Myocyte (in vitro differentiated cells): ENCODE measurements around the gene UNC5C. TPM values are rescaled to one million over a fixed set of nuclear protein-coding genes. Genes with fewer than 3 reads are reported as not detected.
"Not testable (repeated sequence)": the region's sequence is repeated elsewhere in the genome, so short reads cannot be mapped to it uniquely, and the experiment has no call there.

Source experiments
- DNase-seq: peaks from one replicate; pipeline ENCODE4 v3.0.0-alpha.2; 2012; ENCODE audit warnings: low read depth
- total RNA-seq: library from RNA; depleted of rRNA; stranded (reverse); fragments of >200 nt; gene quantifications from 2 replicates; pipeline ENCODE4 v1.2.3, GENCODE V29; 2014

The UNC5C gene
- total RNA-seq, 1 donor from 2014 or later, result 0.35 TPM

DNA sequence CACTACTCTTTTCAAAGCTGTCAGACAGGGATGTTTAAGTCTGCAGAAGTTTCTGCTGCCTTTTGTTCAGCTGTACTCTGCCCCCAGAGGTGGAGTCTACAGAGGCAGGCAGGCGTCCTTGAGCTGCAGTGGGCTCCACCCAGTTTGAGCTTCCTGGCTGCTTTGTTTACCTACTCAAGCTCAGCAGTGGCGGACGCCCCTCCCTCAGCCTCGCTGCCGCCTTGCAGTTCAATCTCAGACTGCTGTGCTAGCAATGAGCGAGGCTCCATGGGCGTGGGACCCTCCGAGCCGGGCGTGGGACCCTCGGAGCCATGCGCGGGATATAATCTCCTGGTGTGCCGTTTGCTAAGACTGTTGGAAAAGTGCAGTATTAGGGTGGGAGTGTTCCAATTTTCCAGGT, 409.3 kb downstream of the UNC5C start:
- not testable (repeated sequence) for DNase-seq

DNA sequence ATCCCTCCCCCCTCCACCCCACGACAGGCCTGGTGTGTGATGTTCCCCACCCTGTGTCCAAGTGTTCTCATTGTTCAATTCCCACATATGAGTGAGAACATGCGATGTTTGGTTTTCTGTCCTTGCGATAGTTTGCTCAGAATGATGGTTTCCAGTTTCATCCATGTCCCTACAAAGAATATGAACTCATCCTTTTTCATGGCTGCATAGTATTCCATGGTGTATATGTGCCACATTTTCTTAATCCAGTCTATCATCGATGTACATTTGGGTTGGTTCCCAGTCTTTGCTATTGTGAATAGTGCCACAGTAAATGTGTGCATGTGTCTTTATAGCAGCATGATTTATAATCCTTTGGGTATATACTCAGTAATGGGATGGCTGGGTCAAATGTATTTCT, 414.8 kb downstream of the UNC5C start:
- DNase-seq, result not testable (repeated sequence)

DNA sequence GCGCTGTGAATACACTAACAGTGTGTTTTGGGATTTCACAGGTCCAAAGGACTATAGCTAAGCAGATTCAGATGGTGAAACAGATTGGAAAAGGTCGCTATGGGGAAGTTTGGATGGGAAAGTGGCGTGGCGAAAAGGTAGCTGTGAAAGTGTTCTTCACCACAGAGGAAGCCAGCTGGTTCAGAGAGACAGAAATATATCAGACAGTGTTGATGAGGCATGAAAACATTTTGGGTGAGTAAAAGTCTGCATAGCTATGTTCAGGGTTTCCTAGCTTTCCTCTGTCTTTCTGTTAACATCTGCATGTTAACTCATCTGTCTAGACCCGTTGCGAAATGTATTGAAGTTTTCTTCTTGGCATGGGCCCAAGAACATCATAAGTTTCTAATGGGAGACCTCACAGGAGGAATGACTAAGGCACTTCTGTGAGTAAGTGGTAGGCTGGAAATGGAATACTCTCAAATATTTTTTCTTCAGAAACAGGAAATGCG, 418.9 kb downstream of the UNC5C start:
- DNase-seq, result peak; percentile 93

DNA sequence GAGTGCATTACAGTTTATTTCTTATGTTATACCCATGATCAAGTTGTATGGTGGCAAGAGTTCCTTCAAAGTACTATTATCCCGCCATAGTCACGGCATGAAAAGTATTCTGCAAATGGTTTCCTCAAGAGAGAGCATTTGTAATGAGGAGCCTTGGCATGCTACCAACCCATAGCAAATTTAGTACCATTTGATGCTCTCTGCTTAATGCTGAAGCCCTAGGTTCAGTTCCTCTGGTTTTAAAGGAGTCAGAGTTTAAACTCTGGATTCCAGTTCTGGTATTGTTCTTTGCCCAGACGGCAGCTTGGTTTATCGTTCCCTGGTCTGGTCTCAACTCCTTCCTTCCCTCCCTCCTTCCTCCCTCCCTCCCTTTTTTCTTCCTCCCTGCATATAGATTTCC, 419.7 kb downstream of the UNC5C start:
- DNase-seq, result no peak

DNA sequence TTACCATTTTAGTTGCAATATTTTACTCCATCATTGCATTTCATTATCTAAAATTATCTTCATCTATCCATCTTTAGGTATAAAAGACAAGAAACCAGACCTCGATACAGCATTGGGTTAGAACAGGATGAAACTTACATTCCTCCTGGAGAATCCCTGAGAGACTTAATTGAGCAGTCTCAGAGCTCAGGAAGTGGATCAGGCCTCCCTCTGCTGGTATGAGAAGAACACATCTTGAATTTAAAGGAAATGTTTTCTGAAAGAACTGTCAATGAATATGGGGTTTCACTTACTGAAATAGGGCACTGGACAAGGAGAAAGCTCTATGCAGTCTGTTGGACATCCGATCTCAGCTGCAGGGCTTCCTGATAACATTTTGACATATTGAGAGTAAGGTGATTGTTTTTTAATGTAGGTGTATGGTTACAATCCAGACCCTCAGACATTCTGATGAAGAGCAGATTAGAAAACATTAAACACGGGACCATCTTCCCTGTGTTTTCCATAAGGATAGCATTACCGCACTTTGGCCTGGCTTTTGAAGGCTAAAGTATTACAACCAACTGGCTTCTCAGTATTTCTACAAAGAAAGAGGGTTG, 423.8 kb downstream of the UNC5C start:
- peak; percentile 75 for DNase-seq

DNA sequence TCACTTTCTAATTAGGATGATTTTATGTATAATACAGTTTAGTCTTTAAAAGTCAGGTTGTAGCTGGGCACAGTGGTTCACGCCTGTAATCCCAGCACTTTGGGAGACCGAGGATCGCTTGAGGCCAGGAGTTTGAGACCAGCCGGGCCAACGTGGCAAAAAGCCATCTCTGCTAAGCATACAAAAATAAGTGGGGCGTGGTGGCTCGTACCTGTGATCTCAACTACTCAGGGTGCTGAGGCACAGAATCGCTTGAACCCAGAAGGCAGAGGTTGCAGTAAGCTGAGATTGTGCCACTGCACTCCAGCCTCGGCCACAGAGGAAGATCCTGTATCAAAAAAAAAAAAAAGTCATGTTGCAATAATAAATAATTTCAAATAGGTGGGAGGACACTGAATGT, 426.8 kb downstream of the UNC5C start:
- DNase-seq, result no peak

DNA sequence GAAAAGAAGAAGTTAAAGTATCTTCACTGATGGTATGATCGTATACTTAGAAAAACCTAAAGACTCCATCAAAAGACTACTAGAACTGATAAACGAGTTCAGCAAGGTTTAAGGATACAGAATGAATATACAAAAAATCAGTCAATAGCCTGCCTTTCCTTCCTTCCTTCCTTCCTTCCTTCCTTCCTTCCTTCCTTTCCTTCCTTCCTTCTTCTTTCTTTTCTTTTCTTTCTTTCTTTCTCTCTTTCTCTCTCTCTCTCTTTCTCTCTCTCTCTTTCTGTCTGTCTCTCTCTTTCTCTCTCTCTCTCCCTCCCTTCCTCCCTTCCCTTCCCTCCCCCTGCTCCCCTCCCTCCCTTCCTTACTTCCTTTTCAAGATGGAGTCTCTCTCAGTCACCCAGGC, 428.3 kb downstream of the UNC5C start:
- no peak for DNase-seq

DNA sequence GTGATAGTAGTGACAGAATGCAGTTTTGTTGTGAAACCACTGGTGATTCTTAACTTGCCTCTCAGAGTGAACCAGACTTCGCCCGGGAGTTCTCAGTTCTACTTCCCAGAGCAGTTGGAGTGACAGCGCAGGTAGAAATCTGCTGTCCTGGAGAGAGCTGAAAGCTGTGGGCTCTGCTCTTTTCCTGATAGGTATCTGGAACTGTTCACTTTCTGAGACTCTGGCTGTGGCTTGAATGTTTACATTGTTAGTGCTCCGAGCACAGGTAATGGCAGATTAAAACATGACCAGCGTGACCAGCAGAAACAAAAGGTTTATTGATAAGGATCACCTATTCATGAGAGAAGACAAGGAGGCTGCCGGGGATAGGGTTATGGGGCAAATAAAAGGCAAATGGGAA, 430.3 kb downstream of the UNC5C start:
- DNase-seq, result no peak

DNA sequence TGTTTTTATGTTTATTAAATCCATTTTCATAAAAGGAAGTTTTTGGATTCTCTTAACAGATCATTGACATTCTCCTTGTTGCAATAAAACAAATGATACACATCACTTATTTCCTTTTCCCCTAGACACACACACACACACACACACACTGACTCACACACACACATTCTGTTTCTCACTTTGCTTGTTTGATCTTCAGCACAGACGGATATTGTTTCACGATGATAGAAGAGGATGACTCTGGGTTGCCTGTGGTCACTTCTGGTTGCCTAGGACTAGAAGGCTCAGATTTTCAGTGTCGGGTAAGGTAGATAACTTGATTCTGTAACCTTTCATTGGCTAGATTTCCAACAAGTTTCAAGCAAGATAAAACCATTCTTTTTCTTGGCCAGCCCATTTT, 434.3 kb downstream of the UNC5C start:
- DNase-seq, result no peak
